ENCODE results near the gene PADI6. TPM values are rescaled to one million over a fixed set of nuclear protein-coding genes. Genes with fewer than 3 reads are reported as not detected.
A peak's percentile ranks its signal among the peaks of the same experiment; 100 is the strongest.

The PADI6 gene
- total and polyA plus RNA-seq, 2 of the 8 experiments (the other 6 are each of a cell fraction or from before 2014, with no cell fraction given), result not detected

GRCh38 chr1:17427696-17428660 lies 56.0 kb downstream of the PADI6 start:
- Histone ChIP-seq H2BK20ac (ENCODE audit: low read length) (no peak overlapping the region), H3K18ac (ENCODE audit: extremely low read depth, low read length) (no peak overlapping the region), H2BK120ac (replicated peaks; ENCODE audit: low read depth, low read length) (no peak overlapping the region), H4K8ac (ENCODE audit: extremely low read depth, insufficient read depth, low read length) (no peak overlapping the region), H2BK15ac (ENCODE audit: low read length) (no peak overlapping the region), H2AFZ (ENCODE audit: low read length) (no peak overlapping the region), H4K91ac (replicated peaks; ENCODE audit: insufficient read length, low read length) (no peak overlapping the region), H3K27me3 (replicated peaks in 1 of 4; ENCODE audit: control insufficient read depth in 3 of 4, extremely low read depth in 1 of 4, insufficient read depth in 3 of 4, low read length in 3 of 4) (no peaks in the 10 kb centered on the region), H3K56ac (replicated peaks; ENCODE audit: insufficient read length, low read depth, low read length) (no peak overlapping the region), H3K79me1 (ENCODE audit: low read depth, low read length) (peaks cover 13% of the 10 kb centered on the region), H3K4me2 (ENCODE audit: insufficient read depth in 1 of 2, low read depth in 2 of 2, low read length in 2 of 2) (no peak overlapping the region), H2BK12ac (ENCODE audit: low read depth, low read length) (no peak overlapping the region), H3K23ac (ENCODE audit: insufficient read length) (no peak overlapping the region), H3K14ac (ENCODE audit: insufficient read length) (no peak overlapping the region), H4K5ac (ENCODE audit: insufficient read length, low read depth, low read length) (no peak overlapping the region), H3K36me3 (ENCODE audit: control insufficient read depth in 2 of 4, insufficient read depth in 4 of 4, low read length in 3 of 4) (peaks cover 41 to 90% (median 71%) of the 10 kb centered on the region in 4 experiments), H3K9ac (replicated peaks in 1 of 4; ENCODE audit: extremely low read depth in 1 of 4, low read depth in 3 of 4, low read length in 3 of 4) (no peak overlapping the region; a peak in 1 of 7 replicates), H3K4me3 (ENCODE audit: extremely low read depth in 1 of 4, insufficient read depth in 2 of 4, low read depth in 3 of 4, low read length in 4 of 4) (no peak overlapping the region), H3K4me1 (replicated peaks in 1 of 4; ENCODE audit: control insufficient read depth in 3 of 4, insufficient read depth in 4 of 4, low read length in 3 of 4) (peaks cover 2 to 21% (median 15%) of the 10 kb centered on the region in 4 experiments), H3K4ac (replicated peaks; ENCODE audit: insufficient read length, low read depth, low read length) (no peak overlapping the region), H4K20me1 (replicated peaks in 1 of 2; ENCODE audit: control insufficient read depth in 1 of 2, insufficient read depth in 2 of 2, low read length in 2 of 2) (peaks cover 59 to 68% of the 10 kb centered on the region in 2 experiments), H3K79me2 (ENCODE audit: control insufficient read depth in 1 of 2, insufficient read depth in 2 of 2, low read length in 2 of 2) (peaks cover 12 to 97% of the 10 kb centered on the region in 2 experiments), H2BK5ac (ENCODE audit: low read depth, low read length) (peak overlapping the region; percentile 61), H2AK5ac (ENCODE audit: low read depth, low read length) (no peak overlapping the region), H3K9me3 (ENCODE audit: insufficient read depth in 2 of 2, low read depth in 1 of 2, low read length in 1 of 2) (no peaks in the 10 kb centered on the region), H3K23me2 (ENCODE audit: low read depth, low read length) (no peaks in the 10 kb centered on the region), H3K27ac (ENCODE audit: low read depth, low read length) (0 out of 2 replicates have a peak overlapping the region, but pooled peaks have one; percentile 29)
- FAIRE-seq (no peak), DNase-seq (ENCODE audit: low read depth in 1 of 2, low spot score in 2 of 2) (no peak)
- TF ChIP-seq SP1 (IDR thresholded peaks at IDR 0.05; ENCODE audit: low read depth, low read length), result no peak
- TF ChIP-seq POLR2A (IDR thresholded peaks at IDR 0.05; ENCODE audit: control extremely low read depth in 1 of 2, low read depth in 2 of 2, low read length in 2 of 2), result peak; percentile 15 to 45; a peak in 1 of 3 replicates
- ChIA-PET CTCF (ENCODE audit: partially characterized antibody) (interaction anchor here (2.1 kb wide), 1 partner anchor 12 kb away, joined by 7 read pairs; the partner anchor contains the start of gene RCC2), POLR2A (ENCODE audit: partially characterized antibody) (interaction anchor here (1.0 to 7.3 kb wide), 10 partner anchors 9 to 51 kb away, joined by 3 to 62 read pairs (median 8); partner anchors contain the start of gene RCC2)
- 93% methylated on average over 20 of the region's 21 CpGs; no CpG with 5 or more reads in 1 of the 2 experiments for WGBS, 2 experiments (ENCODE audit: extremely low coverage in 1 of 2, insufficient coverage in 1 of 2, insufficient read length in 1 of 2, insufficient replicate concordance in 2 of 2, low coverage in 1 of 2, low lambda C conversion rate in 2 of 2, missing lambda C conversion rate in 1 of 2)
